H1 (cell line): ENCODE measurements around the gene PITRM1. TPM values are rescaled to one million over a fixed set of nuclear protein-coding genes. Genes with fewer than 3 reads are reported as not detected.

Experiments
- CTCF ChIA-PET: fragments of 300-600 bp; sonication (Branson Sonifier 250); formaldehyde crosslinking; loops from one replicate; lab custom pipeline; 2021; ENCODE audit not compliant: partially characterized antibody; lab: Charles Lee
- POLR2A ChIA-PET: fragments of 300-600 bp; sonication (Branson Sonifier 250); formaldehyde crosslinking; loops from one replicate; lab custom pipeline; 2021; ENCODE audit warnings: inconsistent platforms; ENCODE audit not compliant: partially characterized antibody; lab: Charles Lee
- DNase-seq, 2 experiments: peaks; one replicate each; pipeline versions ENCODE4 v3.0.0 to v3.0.0-alpha.2; 2010 to 2022; ENCODE audit warnings: low spot score in 2 of 2, low read depth in 1 of 2, mixed read lengths in 1 of 2
- FAIRE-seq: peaks from 2 replicates; lab custom pipeline; 2011; peaks lifted over from hg19 to GRCh38; lab: Jason Lieb, UNC
- H2AFZ ChIP-seq: 2 replicates; pipeline ENCODE4 v1.8.1; 2012; ENCODE audit warnings: low read length, inconsistent platforms
- H2AK5ac ChIP-seq: 2 replicates; pipeline ENCODE4 v1.6.1; 2013; ENCODE audit warnings: low read depth, low read length
- H2BK120ac ChIP-seq: replicated peaks from 2 replicates; pipeline ENCODE3; 2013; ENCODE audit warnings: low read depth, low read length, inconsistent platforms
- H2BK12ac ChIP-seq: 2 replicates; pipeline ENCODE4 v1.6.1; 2013; ENCODE audit warnings: low read depth, low read length
- H2BK15ac ChIP-seq: 2 replicates; pipeline ENCODE4 v1.6.1; 2013; ENCODE audit warnings: low read length
- H2BK20ac ChIP-seq: 2 replicates; pipeline ENCODE4 v1.6.1; 2013; ENCODE audit warnings: low read length
- H2BK5ac ChIP-seq: 2 replicates; pipeline ENCODE4 v1.6.1; 2013; ENCODE audit warnings: low read depth, low read length
- H3K14ac ChIP-seq: 2 replicates; pipeline ENCODE4 v1.6.1; 2013; ENCODE audit warnings: inconsistent platforms; ENCODE audit not compliant: insufficient read length
- H3K18ac ChIP-seq: 2 replicates; pipeline ENCODE4 v1.6.1; 2013; ENCODE audit warnings: low read length; ENCODE audit errors: extremely low read depth
- H3K23ac ChIP-seq: 2 replicates; pipeline ENCODE4 v1.6.1; 2013; ENCODE audit warnings: inconsistent platforms; ENCODE audit not compliant: insufficient read length
- H3K23me2 ChIP-seq: 2 replicates; pipeline ENCODE4 v1.6.1; 2013; ENCODE audit warnings: low read depth, low read length
- H3K27ac ChIP-seq: 2 replicates; pipeline ENCODE4 v1.6.1; 2011; ENCODE audit warnings: low read depth, low read length, inconsistent platforms
- H3K27me3 ChIP-seq, 4 experiments: replicated peaks in 1 of 4; 1 replicate in 1 of 4; 2 replicates in 3 of 4; pipeline versions ENCODE4 v1.6.1 to v1.8.1; 2011 to 2013; ENCODE audit warnings: low read length in 3 of 4, mild to moderate bottlenecking in 3 of 4, inconsistent platforms in 2 of 4, mixed read lengths in 2 of 4, moderate library complexity in 1 of 4; ENCODE audit not compliant: control insufficient read depth in 3 of 4, insufficient read depth in 3 of 4; ENCODE audit errors: extremely low read depth in 1 of 4
- H3K36me3 ChIP-seq, 4 experiments: 2 replicates each; pipeline versions ENCODE4 v1.6.1 to v1.8.1; 2011 to 2013; ENCODE audit warnings: mild to moderate bottlenecking in 4 of 4, low read length in 3 of 4, moderate library complexity in 2 of 4, control low read depth in 1 of 4, inconsistent platforms in 1 of 4; ENCODE audit not compliant: insufficient read depth in 4 of 4, control insufficient read depth in 2 of 4
- H3K4ac ChIP-seq: replicated peaks from 2 replicates; pipeline ENCODE3; 2013; ENCODE audit warnings: low read length, low read depth, mixed read lengths, inconsistent platforms; ENCODE audit not compliant: insufficient read length
- H3K4me1 ChIP-seq, 4 experiments: replicated peaks in 1 of 4; 1 replicate in 1 of 4; 2 replicates in 3 of 4; pipeline versions ENCODE4 v1.6.1 to v1.8.1; 2011 to 2013; ENCODE audit warnings: low read length in 3 of 4, inconsistent platforms in 2 of 4, mixed read lengths in 1 of 4; ENCODE audit not compliant: insufficient read depth in 4 of 4, control insufficient read depth in 3 of 4
- H3K4me2 ChIP-seq, 2 experiments: 2 replicates each; pipeline versions ENCODE4 v1.6.1 to v1.8.1; 2011 to 2013; ENCODE audit warnings: low read depth in 2 of 2, low read length in 2 of 2, control low read depth in 1 of 2, inconsistent platforms in 1 of 2, mild to moderate bottlenecking in 1 of 2; ENCODE audit not compliant: insufficient read depth in 1 of 2
- H3K4me3 ChIP-seq, 4 experiments: fragments of 200-600, 300-600 bp in 1 of 4; sonication (generic), shearing (Covaris generic), sonication (Bioruptor Twin) in 1 of 4; 2 replicates each; pipeline versions ENCODE4 v1.5.1 to v1.8.1; 2011 to 2016; ENCODE audit warnings: low read length in 4 of 4, low read depth in 3 of 4, control low read depth in 2 of 4, inconsistent platforms in 2 of 4, mild to moderate bottlenecking in 2 of 4, mixed read lengths in 1 of 4, moderate library complexity in 1 of 4; ENCODE audit not compliant: insufficient read depth in 2 of 4; ENCODE audit errors: extremely low read depth in 1 of 4
- H3K56ac ChIP-seq: replicated peaks from 2 replicates; pipeline ENCODE3; 2013; ENCODE audit warnings: low read depth, mild to moderate bottlenecking, mixed read lengths, low read length, inconsistent platforms; ENCODE audit not compliant: insufficient read length
- H3K79me1 ChIP-seq: 2 replicates; pipeline ENCODE4 v1.6.1; 2013; ENCODE audit warnings: low read depth, low read length, control low read depth
- H3K79me2 ChIP-seq, 2 experiments: 2 replicates each; pipeline versions ENCODE4 v1.6.1 to v1.8.1; 2012 to 2013; ENCODE audit warnings: low read length in 2 of 2, mild to moderate bottlenecking in 2 of 2, inconsistent platforms in 1 of 2; ENCODE audit not compliant: insufficient read depth in 2 of 2, control insufficient read depth in 1 of 2
- H3K9ac ChIP-seq, 4 experiments: replicated peaks in 1 of 4; 1 replicate in 1 of 4; 2 replicates in 3 of 4; pipeline versions ENCODE4 v1.6.1 to v1.8.1; 2011 to 2013; ENCODE audit warnings: low read depth in 3 of 4, low read length in 3 of 4, control low read depth in 2 of 4, mild to moderate bottlenecking in 2 of 4, moderate library complexity in 2 of 4, inconsistent platforms in 1 of 4; ENCODE audit errors: extremely low read depth in 1 of 4
- H3K9me3 ChIP-seq, 2 experiments: 2 replicates each; pipeline versions ENCODE4 v1.6.1 to v1.8.1; 2012 to 2013; ENCODE audit warnings: mild to moderate bottlenecking in 2 of 2, moderate library complexity in 2 of 2, control low read depth in 1 of 2, inconsistent platforms in 1 of 2, low read depth in 1 of 2, low read length in 1 of 2, mixed read lengths in 1 of 2; ENCODE audit not compliant: insufficient read depth in 2 of 2
- H4K20me1 ChIP-seq, 2 experiments: replicated peaks in 1 of 2; 2 replicates each; pipeline versions ENCODE3 to v1.8.1; 2011 to 2013; ENCODE audit warnings: inconsistent platforms in 2 of 2, low read length in 2 of 2, mild to moderate bottlenecking in 1 of 2; ENCODE audit not compliant: insufficient read depth in 2 of 2, control insufficient read depth in 1 of 2
- H4K5ac ChIP-seq: 2 replicates; pipeline ENCODE4 v1.6.1; 2013; ENCODE audit warnings: low read length, low read depth, mixed read lengths, inconsistent platforms; ENCODE audit not compliant: insufficient read length
- H4K8ac ChIP-seq: 2 replicates; pipeline ENCODE4 v1.8.0; 2013; ENCODE audit warnings: mild to moderate bottlenecking, moderate library complexity, low read length, inconsistent platforms; ENCODE audit not compliant: insufficient read depth; ENCODE audit errors: extremely low read depth
- H4K91ac ChIP-seq: replicated peaks from 2 replicates; pipeline ENCODE3; 2013; ENCODE audit warnings: low read length, mixed read lengths, inconsistent platforms; ENCODE audit not compliant: insufficient read length
- ASH2L ChIP-seq: fragments of 200-600, 300-600 bp; sonication (generic); IDR thresholded peaks from one replicate; pipeline ENCODE4 v1.7.1; 2017; ENCODE audit warnings: low read length
- ATF2 ChIP-seq: IDR thresholded peaks from 2 replicates; pipeline ENCODE4 v1.6.1; 2012; ENCODE audit warnings: low read length, inconsistent platforms
- BCL11A ChIP-seq, 2 experiments: IDR thresholded peaks; one replicate each; pipeline ENCODE4 v1.6.1; 2011; ENCODE audit warnings: low read depth in 2 of 2, low read length in 2 of 2, mild to moderate bottlenecking in 2 of 2
- BRCA1 ChIP-seq: IDR thresholded peaks from 2 replicates; pipeline ENCODE4 v1.6.1; 2012; ENCODE audit warnings: low read depth, low read length, improper control_type of control experiment
- CEBPB ChIP-seq: IDR thresholded peaks from 2 replicates; pipeline ENCODE4 v1.6.1; 2012; ENCODE audit warnings: low read depth, low read length
- CHD2 ChIP-seq: IDR thresholded peaks from 2 replicates; pipeline ENCODE4 v1.6.1; 2012; ENCODE audit warnings: low read length, improper control_type of control experiment
- HDAC2 ChIP-seq, 2 experiments: fragments of 300-600 bp in 1 of 2; sonication (generic) in 1 of 2; IDR thresholded peaks; 2 replicates each; pipeline ENCODE4 v1.6.1; 2011 to 2012; ENCODE audit warnings: low read depth in 2 of 2, low read length in 2 of 2, mild to moderate bottlenecking in 2 of 2, moderate library complexity in 2 of 2, borderline replicate concordance in 1 of 2, inconsistent platforms in 1 of 2
- MAFK ChIP-seq: IDR thresholded peaks from 2 replicates; pipeline ENCODE4 v1.6.1; 2012; ENCODE audit warnings: low read depth, mild to moderate bottlenecking, improper control_type of control experiment, low read length
- POLR2A ChIP-seq, 2 experiments: IDR thresholded peaks; 1 replicate in 1 of 2; 2 replicates in 1 of 2; pipeline ENCODE4 v1.6.1; 2011; ENCODE audit warnings: low read depth in 2 of 2, low read length in 2 of 2, mild to moderate bottlenecking in 2 of 2; ENCODE audit errors: control extremely low read depth in 1 of 2
- RBBP5 ChIP-seq: IDR thresholded peaks from 2 replicates; pipeline ENCODE4 v1.7.1; 2012; ENCODE audit warnings: low read depth, mild to moderate bottlenecking, inconsistent platforms, low read length, moderate library complexity, borderline replicate concordance
- SAP30 ChIP-seq: fragments of 300-600 bp; sonication (generic); IDR thresholded peaks from 2 replicates; pipeline ENCODE4 v1.7.1; 2012; ENCODE audit warnings: low read length, moderate library complexity, mild to moderate bottlenecking, inconsistent platforms; ENCODE audit not compliant: insufficient read depth, insufficient replicate concordance
- SP4 ChIP-seq: IDR thresholded peaks from 2 replicates; pipeline ENCODE4 v1.6.1; 2012; ENCODE audit warnings: low read length, inconsistent platforms
- TEAD4 ChIP-seq: IDR thresholded peaks from 2 replicates; pipeline ENCODE4 v1.6.1; 2012; ENCODE audit warnings: low read depth, low read length, inconsistent platforms, mixed read lengths
- YY1 ChIP-seq: IDR thresholded peaks from 2 replicates; pipeline ENCODE4 v1.6.1; 2011; ENCODE audit warnings: low read depth, mild to moderate bottlenecking, low read length
- WGBS, 2 experiments: shearing (Covaris generic) in 1 of 2; methylation state at CpG; one replicate each; pipeline versions ENCODE4 v1.1.6 to v1.1.7; 2013 to 2015; ENCODE audit warnings: low lambda C conversion rate in 2 of 2, mixed read lengths in 2 of 2, inconsistent platforms in 1 of 2, low coverage in 1 of 2, missing lambda C conversion rate in 1 of 2; ENCODE audit not compliant: insufficient replicate concordance in 2 of 2, insufficient coverage in 1 of 2, insufficient read length in 1 of 2; ENCODE audit errors: extremely low coverage in 1 of 2, missing lambda C conversion rate in 1 of 2; 5-methylcytosine and 5-hydroxymethylcytosine counted together
- polyA plus RNA-seq, 7 experiments: library from polyadenylated mRNA; depleted of rRNA in 3 of 7; stranded (reverse) in 5 of 7; unstranded in 2 of 7; fragments of >200 nt in 5 of 7; fragments of 200-250 nt in 2 of 7; gene quantifications; 1 replicate in 5 of 7; 2 replicates in 1 of 7; 4 replicates in 1 of 7; pipeline versions ENCODE4 v1.2.1 to v1.2.3, GENCODE V29; 2011 to 2013; ENCODE audit warnings: missing spikeins in 2 of 7, mixed read lengths in 2 of 7
- total RNA-seq: library from RNA; stranded (reverse); fragmentation: NEBNext Ultra II Directional; extraction: Animal tissue kit (Norgen Biotek cat#: 25700); gene quantifications from 2 replicates; pipeline ENCODE4 v1.2.1, GENCODE V29; 2021

PITRM1 gene
- total and polyA plus RNA-seq, 2 of the 8 experiments (the other 6 are each of a cell fraction or from before 2014, with no cell fraction given), result 18.6 to 31.5 TPM

GRCh38 chr10:3217301-3217700 is 44.7 kb upstream of the PITRM1 start:
- no peak overlapping the region for H2BK120ac ChIP-seq
- no peak overlapping the region for H4K5ac ChIP-seq
- H4K8ac ChIP-seq, result no peak overlapping the region
- ChIA-PET POLR2A (no interaction called here), CTCF (interaction anchor here (0.9 to 3.6 kb wide), 4 partner anchors 10 to 24 kb away, joined by 3 to 18 read pairs (median 6); no protein-coding TSS in a partner anchor)
- H3K9me3 ChIP-seq, result no peaks in the 10 kb centered on the region
- no peak overlapping the region for H2AK5ac ChIP-seq
- no peak overlapping the region for H2BK15ac ChIP-seq
- no peak overlapping the region for H3K14ac ChIP-seq
- H2BK20ac ChIP-seq, result no peak overlapping the region
- H2BK12ac ChIP-seq, result no peak overlapping the region
- no peak overlapping the region for H3K4ac ChIP-seq
- H3K36me3 ChIP-seq, result no peaks in the 10 kb centered on the region
- H3K23me2 ChIP-seq, result peaks cover 7% of the 10 kb centered on the region; the same call in 1 of the 2 replicates
- WGBS, 2 experiments, result 100% methylated on average over 2 of the region's 2 CpGs; no CpG with 5 or more reads in 1 of the 2 experiments
- H3K23ac ChIP-seq, result no peak overlapping the region
- H4K91ac ChIP-seq, result no peak overlapping the region
- H3K4me2 ChIP-seq, result no peak overlapping the region
- peaks cover 0 to 1% of the 10 kb centered on the region in 2 experiments for H4K20me1 ChIP-seq
- FAIRE-seq, result no peak
- H3K27ac ChIP-seq, result no peak overlapping the region
- no peak overlapping the region for H3K56ac ChIP-seq
- H2BK5ac ChIP-seq, result no peak overlapping the region
- H3K9ac ChIP-seq, result no peak overlapping the region
- H3K4me3 ChIP-seq, result no peak overlapping the region
- no peaks in the 10 kb centered on the region for H3K79me1 ChIP-seq
- H2AFZ ChIP-seq, result no peak overlapping the region
- no peak for DNase-seq
- H3K4me1 ChIP-seq, result no peaks in the 10 kb centered on the region
- H3K27me3 ChIP-seq, result 0 out of 7 replicates have a peak, but pooled peaks cover 0 to 2% (median 0%) of the 10 kb centered on the region in 4 experiments
- no peaks in the 10 kb centered on the region for H3K79me2 ChIP-seq
- H3K18ac ChIP-seq, result no peak overlapping the region
- TF ChIP-seq SP4 (no peak), RBBP5 (no peak), BRCA1 (no peak), HDAC2 (IDR thresholded peaks at IDR 0.05; ENCODE audit: borderline replicate concordance in 1 of 2, low read depth in 2 of 2, low read length in 2 of 2) (no peak), POLR2A (IDR thresholded peaks at IDR 0.05; ENCODE audit: control extremely low read depth in 1 of 2, low read depth in 2 of 2, low read length in 2 of 2) (no peak), ATF2 (no peak), BCL11A (IDR thresholded peaks at IDR 0.05; ENCODE audit: low read depth in 2 of 2, low read length in 2 of 2) (no peak), CHD2 (no peak), MAFK (no peak), TEAD4 (no peak), YY1 (no peak), CEBPB (no peak), SAP30 (no peak), ASH2L (no peak)
